GM20431 (cell line): ENCODE results near the gene TRIM72.
"Not testable (repeated sequence)": the region's sequence is repeated elsewhere in the genome, so short reads cannot be mapped to it uniquely, and the experiment has no call there.

Experiments used
- in situ Hi-C: fragments of 300-500 bp; cut with MseI, MboI; formaldehyde crosslinking; loops from one replicate; pipeline ENCODE4 v1.15.0; 2020; ENCODE audit warnings: low sequenced_read_pairs; ENCODE audit not compliant: unreplicated experiment

Gene TRIM72

GRCh38 chr16:31277659-31278260, 63.8 kb downstream of the TRIM72 start:
- in situ Hi-C loops, result no loop called here

- in situ Hi-C loops, result not testable (repeated sequence)
These were observed 64.9 kb downstream of the TRIM72 start for GRCh38 chr16:31278853-31279252.
